Uterus (tissue), 4 donors: ENCODE data around the gene NR2F1-AS1. TPM values are rescaled to one million over a fixed set of nuclear protein-coding genes. Genes with fewer than 3 reads are reported as not detected.

Experiments used
- DNase-seq, 2 donors: peaks; one replicate each; pipeline ENCODE4 v3.0.0-alpha.2; 2019 to 2020
- H3K27ac ChIP-seq, 2 donors: fragments of 200-600 bp; sonication (generic); 1 replicate in 1 of 2; 2 replicates in 1 of 2; pipeline ENCODE4 v1.5.1; 2016 to 2018
- H3K27me3 ChIP-seq, 2 donors: fragments of 200-600 bp; sonication (generic); one replicate each; pipeline ENCODE4 v1.5.1; 2018 to 2019; ENCODE audit warnings: control low read depth in 1 of 2
- H3K36me3 ChIP-seq, 2 donors: fragments of 200-600 bp; sonication (generic); one replicate each; pipeline ENCODE4 v1.5.1; 2019; ENCODE audit warnings: control low read depth in 1 of 2
- H3K4me1 ChIP-seq, 2 donors: fragments of 200-600 bp; sonication (generic); one replicate each; pipeline ENCODE4 v1.5.1; 2018 to 2019; ENCODE audit warnings: control low read depth in 1 of 2
- H3K4me3 ChIP-seq, 2 donors: fragments of 200-600 bp; sonication (generic); 1 replicate in 1 of 2; 2 replicates in 1 of 2; pipeline ENCODE4 v1.5.1; 2018 to 2019; ENCODE audit warnings: mild to moderate bottlenecking in 1 of 2
- H3K9me3 ChIP-seq, 2 donors: fragments of 200-600 bp; sonication (generic); one replicate each; pipeline ENCODE4 v1.5.1; 2019; ENCODE audit warnings: control low read depth in 1 of 2
- CTCF ChIP-seq, 4 experiments: fragments of 200-600 bp in 2 of 4; fragments of 450-650 bp in 2 of 4; sonication (generic) in 2 of 4; IDR thresholded peaks; one replicate each; pipeline ENCODE4 v1.5.1; 2016 to 2019; ENCODE audit warnings: antibody characterized with exemption in 4 of 4, mild to moderate bottlenecking in 2 of 4, moderate library complexity in 1 of 4
- POLR2A ChIP-seq, 2 donors: fragments of 450-650 bp; IDR thresholded peaks; one replicate each; pipeline ENCODE4 v1.6.1; 2016; ENCODE audit warnings: antibody characterized with exemption in 2 of 2, mild to moderate bottlenecking in 1 of 2, moderate library complexity in 1 of 2
- intact Hi-C: fragments of 100-400 bp; cut with DNase I; formaldehyde crosslinking; loops from one replicate; pipeline ENCODE4 v1.15.1; 2023; ENCODE audit warnings: low total_unique reads
- total RNA-seq, 4 donors: library from RNA; depleted of rRNA in 3 of 4; stranded (reverse); fragments of >200 nt in 3 of 4; gene quantifications; one replicate each; pipeline versions ENCODE4 v1.1.0 to v1.2.4, GENCODE V29; 2014 to 2023
- donor health status: DM: yes; HTN: yes; CAD: no.

Gene NR2F1-AS1
- total RNA-seq, 4 donors from 2014 or later, result 4.4 to 46.1 (median 19.9) TPM

GRCh38 chr5:93582677-93583438 is 1.8 kb upstream of the NR2F1-AS1 start, which contains the start of gene NR2F1:
TSS of gene NR2F1 (plus strand) at chr5:93583222. CDS start at chr5:93585024, 1,802 bp downstream.
- H3K27ac ChIP-seq, result peak within 1 kb of the TSS; percentile 90 to 92
- peak; percentile 97 to 100 (median 99) for TF ChIP-seq CTCF (IDR thresholded peaks at IDR 0.05)
- peak in 1 of 2 donors; percentile 40 for TF ChIP-seq POLR2A (IDR thresholded peaks at IDR 0.05)

GRCh38 chr5:93582167-93582462 is 1.1 kb upstream of the NR2F1-AS1 start:
- TF ChIP-seq CTCF (IDR thresholded peaks at IDR 0.05) (no peak), POLR2A (IDR thresholded peaks at IDR 0.05) (no peak)
- Histone ChIP-seq H3K27ac (peak overlapping the region; percentile 90 to 92), H3K27me3 (peaks cover 0 to 3% of the 10 kb centered on the region in 2 donors), H3K4me1 (no peaks in the 10 kb centered on the region), H3K4me3 (peak overlapping the region; percentile 61 to 73), H3K36me3 (no peaks in the 10 kb centered on the region), H3K9me3 (no peaks in the 10 kb centered on the region)
- DNase-seq, result no peak
- intact Hi-C loops, result no loop called here

More at GRCh38 chr5:93582677-93583438, 1.8 kb upstream of the NR2F1-AS1 start, which contains the start of gene NR2F1:
- intact Hi-C loops, result no loop called here
- Histone ChIP-seq H3K9me3 (no peaks in the 10 kb centered on the region), H3K36me3 (no peaks in the 10 kb centered on the region), H3K27me3 (peaks cover 0 to 3% of the 10 kb centered on the region in 2 donors), H3K4me1 (no peaks in the 10 kb centered on the region), H3K4me3 (peak within 1 kb of the TSS; percentile 61 to 73)
- DNase-seq, result peak; percentile 87 to 95

GRCh38 chr5:93580063-93580926 is 724 bp downstream of the NR2F1-AS1 start:
- TF ChIP-seq POLR2A (IDR thresholded peaks at IDR 0.05) (no peak), CTCF (IDR thresholded peaks at IDR 0.05) (peak in 1 of 4 experiments; percentile 1)
- peak overlapping the region; percentile 53 to 65 for H3K4me3 ChIP-seq
- H3K27me3 ChIP-seq, result peaks cover 0 to 3% of the 10 kb centered on the region in 2 donors
- peak in 1 of 2 donors; percentile 48 for DNase-seq
- H3K9me3 ChIP-seq, result no peaks in the 10 kb centered on the region
- H3K27ac ChIP-seq, result peak overlapping the region; percentile 90 to 92
- no peaks in the 10 kb centered on the region for H3K4me1 ChIP-seq
- intact Hi-C loops, result no loop called here
- H3K36me3 ChIP-seq, result no peaks in the 10 kb centered on the region

GRCh38 chr5:93579692-93580062 is 1.3 kb downstream of the NR2F1-AS1 start:
- no peaks in the 10 kb centered on the region for H3K36me3 ChIP-seq
- H3K27ac ChIP-seq, result peak overlapping the region; percentile 90 to 92
- TF ChIP-seq POLR2A (IDR thresholded peaks at IDR 0.05) (no peak), CTCF (IDR thresholded peaks at IDR 0.05) (peak in 1 of 4 experiments; percentile 2)
- no peaks in the 10 kb centered on the region for H3K4me1 ChIP-seq
- peak overlapping the region; percentile 53 to 65 for H3K4me3 ChIP-seq
- no peaks in the 10 kb centered on the region for H3K9me3 ChIP-seq
- peak in 1 of 2 donors; percentile 64 for DNase-seq
- H3K27me3 ChIP-seq, result peaks cover 0 to 3% of the 10 kb centered on the region in 2 donors
- intact Hi-C loops, result loop anchor here (5.0 kb wide), 1 partner anchor 47 kb away; no protein-coding TSS in a partner anchor
